ENCODE measurements around the gene EMP3. TPM values are rescaled to one million over a fixed set of nuclear protein-coding genes. Genes with fewer than 3 reads are reported as not detected.

Gene EMP3
- total RNA-seq, 1 experiment from 2014 or later = 92.9 TPM

DNA sequence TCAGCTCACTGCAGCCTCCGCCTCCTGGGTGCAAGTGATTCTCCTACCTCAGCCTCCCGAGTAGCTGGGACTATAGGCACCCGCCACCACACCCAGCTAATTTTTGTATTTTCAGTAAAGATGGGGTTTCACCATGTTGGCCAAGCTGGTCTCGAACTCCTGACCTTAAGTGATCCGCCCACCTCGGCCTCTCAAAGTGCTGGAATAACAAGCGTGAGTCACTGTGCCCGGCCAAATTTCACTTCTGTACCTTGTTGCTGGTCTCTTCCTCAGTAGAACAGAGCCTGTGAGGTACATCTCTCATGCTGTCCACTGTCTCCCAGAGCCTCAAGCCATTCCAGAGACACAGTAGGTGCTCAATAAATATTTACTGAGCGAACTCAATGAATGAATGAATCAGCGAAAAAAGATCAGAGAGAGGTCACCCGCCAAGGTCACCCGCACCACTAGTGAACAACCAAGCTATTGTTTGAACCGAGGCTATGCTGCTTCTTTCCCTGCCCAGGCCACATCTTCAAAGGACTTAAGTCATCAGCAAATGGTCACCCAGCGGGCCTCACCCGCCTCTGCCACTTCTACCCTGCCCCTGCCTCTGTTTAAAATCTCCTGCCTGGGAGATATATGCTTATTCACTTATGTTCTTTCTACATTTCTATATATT is 29.1 kb downstream of the EMP3 start:
- ATAC-seq (peak; percentile 86), DNase-seq (ENCODE audit: low read depth, low spot score) (peak; percentile 99)
- ChIA-PET CTCF (interaction anchor here (0.9 to 3.0 kb wide), 6 partner anchors 9 to 234 kb away, joined by 3 to 10 read pairs (median 4); partner anchors contain the start of genes KDELR1, SYNGR4 and TMEM143), RAD21 (ENCODE audit: low non-redundant PET in 1 of 2, low total read pairs in 2 of 2, uncharacterized antibody in 2 of 2, unreplicated experiment in 2 of 2) (interaction anchor here (0.7 to 1.1 kb wide), 3 partner anchors 9 to 213 kb away, joined by 3 to 7 read pairs (median 5); partner anchors contain the start of genes SYNGR4 (in 1 of the 2) and TMEM143 (in 1 of the 2)), POLR2A (interaction anchor here (0.5 to 3.2 kb wide), 8 partner anchors 9 to 231 kb away, joined by 3 to 30 read pairs (median 4); partner anchors contain the start of genes SYNGR4 and TMEM143)
- Histone ChIP-seq H3K36me3 (ENCODE audit: control insufficient read depth in 1 of 2, insufficient read depth in 2 of 2, low read length in 2 of 2) (no peaks in the 10 kb centered on the region), H3K27me3 (ENCODE audit: insufficient read depth, low read length) (no peaks in the 10 kb centered on the region), H2AFZ (ENCODE audit: low read depth, low read length, poor library complexity, severe bottlenecking) (no peak overlapping the region), H3K79me2 (ENCODE audit: insufficient read depth, low read length) (no peaks in the 10 kb centered on the region), H3K4me3 (replicated peaks in 1 of 2; ENCODE audit: low read depth in 1 of 2, low read length in 2 of 2) (peak overlapping the region in 1 of 2 experiments; percentile 23; a peak in 2 of 4 replicates), H3K4me2 (ENCODE audit: low read length) (peak overlapping the region; percentile 45), H3K9me3 (ENCODE audit: control insufficient read depth in 1 of 2, insufficient read depth in 1 of 2, low read depth in 1 of 2, low read length in 2 of 2) (no peaks in the 10 kb centered on the region), H3K9ac (ENCODE audit: low read length) (peak overlapping the region; percentile 56), H3K27ac (ENCODE audit: low read depth, low read length) (peak overlapping the region; percentile 64), H3K4me1 (ENCODE audit: control insufficient read depth in 1 of 2, insufficient read depth in 2 of 2, low read length in 2 of 2) (peaks cover 26 to 59% of the 10 kb centered on the region in 2 experiments), H4K20me1 (ENCODE audit: insufficient read depth) (no peaks in the 10 kb centered on the region), H3K9me2 (ENCODE audit: insufficient read depth) (no peaks in the 10 kb centered on the region)
- intact Hi-C loops (cut with micrococcal nuclease) = loop anchor here (5.0 kb wide), 1 partner anchor 138 kb away; no protein-coding TSS in a partner anchor
- BruUV-seq (replicated peaks) = no TSS peak
- TF ChIP-seq YY1 (IDR thresholded peaks at IDR 0.05; ENCODE audit: extremely low read depth, insufficient replicate concordance, low read depth, low read length) = no peak
- peak; percentile 88 for TF ChIP-seq SP1 (IDR thresholded peaks at IDR 0.05; ENCODE audit: low read depth)
- TF ChIP-seq, protein P1, sequence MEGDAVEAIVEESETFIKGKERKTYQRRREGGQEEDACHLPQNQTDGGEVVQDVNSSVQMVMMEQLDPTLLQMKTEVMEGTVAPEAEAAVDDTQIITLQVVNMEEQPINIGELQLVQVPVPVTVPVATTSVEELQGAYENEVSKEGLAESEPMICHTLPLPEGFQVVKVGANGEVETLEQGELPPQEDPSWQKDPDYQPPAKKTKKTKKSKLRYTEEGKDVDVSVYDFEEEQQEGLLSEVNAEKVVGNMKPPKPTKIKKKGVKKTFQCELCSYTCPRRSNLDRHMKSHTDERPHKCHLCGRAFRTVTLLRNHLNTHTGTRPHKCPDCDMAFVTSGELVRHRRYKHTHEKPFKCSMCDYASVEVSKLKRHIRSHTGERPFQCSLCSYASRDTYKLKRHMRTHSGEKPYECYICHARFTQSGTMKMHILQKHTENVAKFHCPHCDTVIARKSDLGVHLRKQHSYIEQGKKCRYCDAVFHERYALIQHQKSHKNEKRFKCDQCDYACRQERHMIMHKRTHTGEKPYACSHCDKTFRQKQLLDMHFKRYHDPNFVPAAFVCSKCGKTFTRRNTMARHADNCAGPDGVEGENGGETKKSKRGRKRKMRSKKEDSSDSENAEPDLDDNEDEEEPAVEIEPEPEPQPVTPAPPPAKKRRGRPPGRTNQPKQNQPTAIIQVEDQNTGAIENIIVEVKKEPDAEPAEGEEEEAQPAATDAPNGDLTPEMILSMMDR (IDR thresholded peaks at IDR 0.05 in 2 of 3, conservative IDR thresholded peaks at IDR 0.05 in 1 of 3; ENCODE audit: borderline replicate concordance in 1 of 3, insufficient read depth in 1 of 3, low read depth in 2 of 3, low read length in 2 of 3) = no peak
- TF ChIP-seq CBX3 (IDR thresholded peaks at IDR 0.05; ENCODE audit: low read depth) = peak; percentile 88; the same call in 1 of the 2 replicates
- TF ChIP-seq POLR2A (IDR thresholded peaks at IDR 0.05; ENCODE audit: borderline replicate concordance, extremely low read depth, insufficient read depth, insufficient read length) = no peak
- no peak for TF ChIP-seq ELF1 (IDR thresholded peaks at IDR 0.05; ENCODE audit: borderline replicate concordance, low read depth)
- peak; percentile 94 for TF ChIP-seq JUND (IDR thresholded peaks at IDR 0.05)
- TF ChIP-seq SRF (IDR thresholded peaks at IDR 0.05; ENCODE audit: low read depth) = peak; percentile 71; the same call in 1 of the 2 replicates
- no peak; the same call in 1 of the 2 replicates for TF ChIP-seq SIN3A (IDR thresholded peaks at IDR 0.05; ENCODE audit: low read depth)
- TF ChIP-seq, protein P2, sequence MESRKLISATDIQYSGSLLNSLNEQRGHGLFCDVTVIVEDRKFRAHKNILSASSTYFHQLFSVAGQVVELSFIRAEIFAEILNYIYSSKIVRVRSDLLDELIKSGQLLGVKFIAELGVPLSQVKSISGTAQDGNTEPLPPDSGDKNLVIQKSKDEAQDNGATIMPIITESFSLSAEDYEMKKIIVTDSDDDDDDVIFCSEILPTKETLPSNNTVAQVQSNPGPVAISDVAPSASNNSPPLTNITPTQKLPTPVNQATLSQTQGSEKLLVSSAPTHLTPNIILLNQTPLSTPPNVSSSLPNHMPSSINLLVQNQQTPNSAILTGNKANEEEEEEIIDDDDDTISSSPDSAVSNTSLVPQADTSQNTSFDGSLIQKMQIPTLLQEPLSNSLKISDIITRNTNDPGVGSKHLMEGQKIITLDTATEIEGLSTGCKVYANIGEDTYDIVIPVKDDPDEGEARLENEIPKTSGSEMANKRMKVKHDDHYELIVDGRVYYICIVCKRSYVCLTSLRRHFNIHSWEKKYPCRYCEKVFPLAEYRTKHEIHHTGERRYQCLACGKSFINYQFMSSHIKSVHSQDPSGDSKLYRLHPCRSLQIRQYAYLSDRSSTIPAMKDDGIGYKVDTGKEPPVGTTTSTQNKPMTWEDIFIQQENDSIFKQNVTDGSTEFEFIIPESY (IDR thresholded peaks at IDR 0.05; ENCODE audit: extremely low read depth, insufficient replicate concordance, low read length) = peak; percentile 11
- no peak for TF ChIP-seq EZH2phosphoT487 (IDR thresholded peaks at IDR 0.05; ENCODE audit: borderline replicate concordance)
- TF ChIP-seq EZH2 (IDR thresholded peaks at IDR 0.05) = no peak
- peak; percentile 97 for TF ChIP-seq TCF7L2 (IDR thresholded peaks at IDR 0.05; ENCODE audit: borderline replicate concordance, extremely low read depth, insufficient read depth, insufficient read length)
- TF ChIP-seq, protein P3, sequence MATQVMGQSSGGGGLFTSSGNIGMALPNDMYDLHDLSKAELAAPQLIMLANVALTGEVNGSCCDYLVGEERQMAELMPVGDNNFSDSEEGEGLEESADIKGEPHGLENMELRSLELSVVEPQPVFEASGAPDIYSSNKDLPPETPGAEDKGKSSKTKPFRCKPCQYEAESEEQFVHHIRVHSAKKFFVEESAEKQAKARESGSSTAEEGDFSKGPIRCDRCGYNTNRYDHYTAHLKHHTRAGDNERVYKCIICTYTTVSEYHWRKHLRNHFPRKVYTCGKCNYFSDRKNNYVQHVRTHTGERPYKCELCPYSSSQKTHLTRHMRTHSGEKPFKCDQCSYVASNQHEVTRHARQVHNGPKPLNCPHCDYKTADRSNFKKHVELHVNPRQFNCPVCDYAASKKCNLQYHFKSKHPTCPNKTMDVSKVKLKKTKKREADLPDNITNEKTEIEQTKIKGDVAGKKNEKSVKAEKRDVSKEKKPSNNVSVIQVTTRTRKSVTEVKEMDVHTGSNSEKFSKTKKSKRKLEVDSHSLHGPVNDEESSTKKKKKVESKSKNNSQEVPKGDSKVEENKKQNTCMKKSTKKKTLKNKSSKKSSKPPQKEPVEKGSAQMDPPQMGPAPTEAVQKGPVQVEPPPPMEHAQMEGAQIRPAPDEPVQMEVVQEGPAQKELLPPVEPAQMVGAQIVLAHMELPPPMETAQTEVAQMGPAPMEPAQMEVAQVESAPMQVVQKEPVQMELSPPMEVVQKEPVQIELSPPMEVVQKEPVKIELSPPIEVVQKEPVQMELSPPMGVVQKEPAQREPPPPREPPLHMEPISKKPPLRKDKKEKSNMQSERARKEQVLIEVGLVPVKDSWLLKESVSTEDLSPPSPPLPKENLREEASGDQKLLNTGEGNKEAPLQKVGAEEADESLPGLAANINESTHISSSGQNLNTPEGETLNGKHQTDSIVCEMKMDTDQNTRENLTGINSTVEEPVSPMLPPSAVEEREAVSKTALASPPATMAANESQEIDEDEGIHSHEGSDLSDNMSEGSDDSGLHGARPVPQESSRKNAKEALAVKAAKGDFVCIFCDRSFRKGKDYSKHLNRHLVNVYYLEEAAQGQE (IDR thresholded peaks at IDR 0.05; ENCODE audit: low read depth) = no peak
- no peak for TF ChIP-seq ZFX (IDR thresholded peaks at IDR 0.05)
- no peak for TF ChIP-seq ZNF274 (IDR thresholded peaks at IDR 0.05; ENCODE audit: low read depth, low read length)
- no peak for TF ChIP-seq CEBPB (IDR thresholded peaks at IDR 0.05; ENCODE audit: low read depth)
- TF ChIP-seq EGR1 (IDR thresholded peaks at IDR 0.05; ENCODE audit: low read depth) = peak; percentile 76; the same call in 1 of the 2 replicates
- TF ChIP-seq, protein P4, sequence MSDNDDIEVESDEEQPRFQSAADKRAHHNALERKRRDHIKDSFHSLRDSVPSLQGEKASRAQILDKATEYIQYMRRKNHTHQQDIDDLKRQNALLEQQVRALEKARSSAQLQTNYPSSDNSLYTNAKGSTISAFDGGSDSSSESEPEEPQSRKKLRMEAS (IDR thresholded peaks at IDR 0.05) = peak; percentile 67

All from HCT116 (cell line).